ELF-1 (cell line): ENCODE measurements around the gene FAM221B.

Experiments used
- DNase-seq: peaks from one replicate; pipeline ENCODE4 v3.0.0-alpha.2; 2016; ENCODE audit warnings: low read depth, low spot score

The FAM221B gene

DNA sequence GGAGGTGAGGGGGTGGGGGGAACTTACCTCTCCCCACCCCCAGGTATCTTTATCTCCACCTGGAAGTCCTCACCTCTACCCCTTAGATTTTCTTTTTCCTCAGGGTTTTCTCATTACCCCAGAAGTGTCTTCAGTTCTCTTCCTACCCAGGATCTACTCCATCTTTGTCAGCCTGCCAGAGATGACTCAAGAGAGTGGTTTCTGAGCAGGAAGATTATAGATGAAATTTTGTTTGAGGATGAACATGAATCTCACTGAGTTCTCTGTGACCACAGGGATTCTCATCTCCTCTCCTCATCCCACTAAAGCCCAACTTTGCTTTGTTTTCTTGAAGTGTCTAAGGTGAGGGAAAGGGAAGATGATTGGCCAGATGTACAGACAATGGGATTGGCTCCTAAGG is 8.5 kb downstream of the FAM221B start:
- no peak for DNase-seq

DNA sequence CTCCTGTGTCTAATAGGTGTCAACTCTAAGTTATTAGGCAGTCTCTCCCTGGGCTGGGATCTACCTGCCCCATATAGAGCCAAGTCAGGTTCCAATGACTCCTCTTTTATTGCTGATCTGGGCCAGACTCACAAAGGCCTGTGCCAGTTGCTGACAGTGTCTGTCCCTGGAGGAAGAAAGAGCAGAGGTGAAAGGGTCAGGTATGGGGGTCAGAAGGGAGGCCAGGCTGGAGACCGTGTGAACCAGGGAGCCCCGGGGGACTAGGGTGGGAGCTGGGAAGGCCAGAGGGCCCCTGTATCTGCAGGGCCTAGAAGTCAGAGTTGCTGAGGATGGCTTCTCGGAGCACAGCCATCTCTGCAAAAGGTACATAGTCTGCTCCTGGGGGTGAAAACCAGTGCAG is 10.2 kb downstream of the FAM221B start:
- no peak for DNase-seq

DNA sequence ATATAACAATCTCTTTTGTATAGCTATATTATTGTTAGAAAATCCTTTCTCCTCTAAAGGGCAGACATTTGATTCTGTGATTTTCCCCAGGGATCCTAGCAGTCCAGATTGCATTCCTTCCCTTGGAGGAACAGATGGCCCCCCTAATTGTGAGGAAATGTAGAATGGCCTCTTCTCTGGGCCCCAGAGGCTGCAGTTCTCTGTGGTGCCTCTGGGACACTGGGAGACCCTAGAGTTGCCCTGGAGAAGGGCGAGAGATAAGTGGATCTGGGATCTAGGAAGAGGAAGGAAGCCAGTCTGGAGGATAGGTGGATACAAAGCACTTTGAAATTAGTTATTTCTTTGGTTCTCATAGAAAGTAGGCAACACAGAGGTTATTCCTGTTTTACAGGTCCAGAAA is 11.8 kb downstream of the FAM221B start:
- DNase-seq: peak; percentile 24

DNA sequence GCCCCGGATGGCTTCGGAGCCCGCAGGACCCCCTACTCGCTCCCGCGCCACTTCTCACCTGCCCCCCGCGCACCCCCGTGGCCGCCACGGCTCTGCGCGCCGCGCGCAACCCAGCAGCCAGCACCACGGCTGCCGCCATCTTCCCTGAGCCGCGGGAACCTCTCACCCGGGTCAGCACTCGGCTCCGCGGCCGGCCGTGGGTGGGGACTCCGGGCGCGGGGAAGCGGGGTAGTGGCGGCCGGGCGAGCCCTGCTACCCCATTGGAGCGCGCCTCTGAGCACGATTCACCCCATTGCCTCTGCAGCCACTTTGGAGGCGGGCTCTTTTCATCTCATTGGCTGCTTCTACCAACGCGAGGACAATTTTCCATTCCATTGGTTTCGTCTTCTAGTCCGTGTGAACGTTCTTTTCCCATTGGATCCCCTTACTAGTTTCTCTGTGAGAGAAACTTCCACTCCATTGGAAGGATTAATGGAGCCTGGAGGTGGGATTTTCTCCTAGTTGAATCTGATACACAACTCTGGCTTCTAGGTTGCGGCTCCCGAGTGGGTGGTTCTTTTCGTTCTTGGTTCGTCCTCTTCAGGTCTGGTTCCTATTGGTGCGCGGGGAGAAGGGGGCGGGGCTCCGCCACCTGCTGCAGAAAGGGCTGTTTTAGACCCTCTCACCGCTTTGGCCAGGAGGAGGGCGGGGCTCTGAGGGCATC is 13.5 kb downstream of the FAM221B start, which contains the start of gene HINT2:
Gene HINT2, minus strand, starts transcription at position 202 of the 703 bp plus-strand sequence. Its CDS starts 63 bp downstream, at position 139.
- DNase-seq: peak; percentile 99

DNA sequence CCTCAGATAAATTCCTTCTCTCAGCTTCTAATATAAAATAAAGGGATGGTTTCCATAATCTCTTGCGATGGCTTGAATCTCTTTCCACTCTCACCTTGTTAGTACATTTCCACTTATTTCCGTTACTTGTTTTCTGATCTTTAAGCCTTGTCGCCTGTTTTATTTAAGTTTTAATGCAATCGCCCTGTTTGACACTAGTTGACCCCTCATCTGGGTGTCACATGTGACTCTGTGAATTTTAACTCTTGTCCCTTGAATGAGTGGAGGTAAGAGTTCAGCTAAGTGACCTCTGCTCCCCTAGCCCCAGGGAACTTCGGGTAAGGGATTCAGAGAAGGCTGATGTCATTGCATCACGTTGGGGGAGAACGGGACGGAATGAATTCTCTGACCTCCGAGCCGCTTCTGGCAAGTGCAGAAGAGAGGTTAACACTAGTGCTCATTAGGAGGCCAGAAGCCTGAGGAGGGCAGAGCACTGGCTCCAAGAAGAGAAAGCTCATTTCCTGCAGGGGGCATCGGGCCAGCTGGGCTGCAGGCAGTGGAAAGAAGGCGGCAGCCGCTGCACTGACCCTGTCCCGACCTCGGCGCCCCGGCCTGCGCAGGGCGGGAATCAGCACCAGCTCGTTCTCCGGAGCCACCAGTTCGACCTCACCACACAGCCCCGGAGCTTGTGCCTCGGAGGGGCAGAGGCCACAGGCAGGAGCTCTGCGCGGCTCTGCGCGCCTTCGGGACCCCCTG is 14.3 kb downstream of the FAM221B start:
- DNase-seq: peak; percentile 90

DNA sequence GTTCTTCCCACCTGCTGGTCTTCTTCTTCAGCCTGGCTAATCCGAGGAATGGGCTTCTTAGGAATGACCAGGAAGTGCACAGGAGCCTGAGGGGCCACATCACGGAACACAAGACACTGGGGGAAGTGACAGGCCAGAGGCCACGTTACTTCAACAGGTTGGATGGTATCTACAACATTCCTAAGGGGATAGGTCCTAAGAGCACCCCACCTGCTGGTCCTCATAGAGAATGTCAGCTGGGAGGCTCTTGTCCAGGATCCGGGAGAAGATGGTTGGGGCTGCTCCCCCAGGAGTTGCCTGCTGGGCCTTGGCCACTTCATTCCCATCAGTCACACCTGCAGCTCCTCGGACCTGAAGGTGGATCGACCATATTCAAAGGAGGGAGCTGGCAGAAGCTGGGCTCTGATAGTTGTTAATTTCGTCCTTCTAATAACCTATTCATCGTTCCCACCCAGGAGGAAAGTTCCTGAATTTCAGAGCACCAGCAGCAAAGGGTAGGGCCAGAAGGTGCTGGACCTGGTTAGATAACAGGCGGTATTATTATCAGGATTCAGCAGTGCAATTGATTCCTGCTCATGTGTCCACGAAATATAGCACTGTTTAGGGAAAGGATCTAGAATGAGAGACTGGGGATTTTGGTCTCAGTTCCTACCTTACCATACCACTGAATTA is 15.0 kb downstream of the FAM221B start:
- peak; percentile 57 for DNase-seq

DNA sequence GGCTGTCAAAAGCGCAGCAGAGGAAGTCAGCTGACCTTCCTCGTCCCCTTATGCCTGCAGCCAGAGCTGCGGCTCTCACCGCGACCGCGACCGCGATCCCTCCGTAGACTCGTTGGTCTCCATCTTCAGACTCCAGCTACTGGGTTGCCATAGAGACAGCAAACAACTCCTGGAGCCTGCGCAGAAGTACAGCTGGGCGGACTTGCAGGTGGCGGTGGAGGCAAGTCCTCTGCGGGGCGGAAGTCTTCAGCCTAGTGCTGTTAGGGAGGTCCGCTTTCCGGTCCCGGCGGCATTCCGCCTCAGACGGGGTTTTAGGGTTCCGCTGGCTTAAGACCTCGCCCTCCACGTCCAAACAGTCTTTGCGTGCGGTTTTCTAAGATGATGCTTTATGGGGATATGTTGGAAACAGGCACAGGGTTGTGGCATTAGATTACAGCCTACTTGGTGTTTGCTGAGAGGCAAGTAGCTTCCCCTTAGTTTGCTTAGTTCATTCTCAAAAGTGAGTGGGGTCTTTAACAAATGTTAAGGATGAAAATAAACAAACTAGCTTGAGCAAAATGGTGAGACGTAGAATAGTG is 16.4 kb downstream of the FAM221B start, which contains the start of gene SPAG8:
Gene SPAG8, minus strand, starts transcription at position 238 of the 578 bp plus-strand sequence. Its CDS starts 115 bp downstream, at position 123.
- DNase-seq: peak; percentile 96

DNA sequence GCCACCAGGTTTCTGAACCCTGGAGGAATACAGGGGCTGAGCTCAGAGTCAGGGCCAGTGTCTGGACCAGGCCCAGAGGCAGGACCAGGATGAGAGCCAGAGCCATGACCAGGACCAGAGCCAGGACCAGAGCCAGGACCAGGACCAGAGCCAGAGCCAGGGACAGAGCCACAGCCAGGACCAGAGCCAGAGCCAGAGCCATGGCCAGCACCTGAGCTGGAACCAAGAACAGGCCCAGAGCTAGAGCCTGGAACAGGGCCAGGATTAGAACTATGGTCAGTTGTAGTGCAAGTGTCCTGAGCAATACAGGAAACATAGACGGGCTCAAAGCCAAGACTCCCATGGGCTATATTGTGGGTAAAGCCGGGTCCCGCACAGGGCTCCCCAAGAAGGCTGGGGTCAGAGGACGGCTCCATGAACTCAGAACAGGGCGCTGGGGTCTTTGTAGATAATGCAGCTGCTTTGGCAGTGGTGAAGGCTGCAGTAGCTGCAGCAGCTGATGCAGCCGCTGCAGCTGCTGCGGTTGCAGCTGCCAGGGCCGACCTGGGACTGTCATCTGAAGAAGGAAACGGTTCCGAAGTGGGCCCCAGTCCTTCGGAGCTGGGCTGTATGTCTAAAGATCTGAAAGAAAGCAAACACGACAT is 17.0 kb downstream of the FAM221B start:
- DNase-seq: no peak

DNA sequence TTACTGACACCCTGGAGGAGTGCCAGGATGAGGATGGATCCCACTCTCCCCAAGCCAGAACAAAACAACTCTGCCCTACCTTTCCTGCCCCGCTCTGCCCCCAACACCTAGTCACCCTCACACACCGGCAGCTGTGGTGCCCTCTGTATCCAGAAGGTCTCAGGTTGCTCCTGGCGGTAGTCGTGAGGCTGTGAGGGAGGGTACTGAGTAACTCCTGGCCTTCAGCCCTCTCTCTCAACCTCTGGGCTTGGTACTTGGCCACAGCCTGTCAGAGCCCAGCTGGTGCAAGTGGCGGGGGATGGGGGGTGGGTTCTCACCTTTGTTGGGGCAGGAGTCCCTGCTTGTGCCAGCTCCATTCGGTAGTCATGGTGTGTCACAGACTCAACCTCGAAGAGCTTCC is 18.4 kb downstream of the FAM221B start:
- DNase-seq: no peak

DNA sequence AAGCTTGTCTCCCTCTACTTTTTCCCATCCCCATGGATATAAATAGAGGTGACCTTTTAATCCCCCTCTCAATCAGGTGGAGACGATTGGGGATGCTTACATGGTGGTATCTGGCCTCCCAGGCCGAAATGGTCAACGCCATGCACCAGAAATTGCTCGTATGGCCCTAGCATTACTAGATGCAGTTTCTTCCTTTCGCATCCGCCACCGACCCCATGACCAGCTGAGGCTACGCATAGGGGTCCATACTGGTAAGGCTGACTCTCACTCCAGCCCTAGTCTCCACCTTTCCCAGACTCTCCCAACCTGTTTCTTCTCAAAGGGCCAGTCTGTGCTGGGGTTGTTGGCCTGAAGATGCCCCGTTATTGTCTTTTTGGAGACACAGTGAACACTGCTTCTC is 20.1 kb downstream of the FAM221B start:
- no peak for DNase-seq

DNA sequence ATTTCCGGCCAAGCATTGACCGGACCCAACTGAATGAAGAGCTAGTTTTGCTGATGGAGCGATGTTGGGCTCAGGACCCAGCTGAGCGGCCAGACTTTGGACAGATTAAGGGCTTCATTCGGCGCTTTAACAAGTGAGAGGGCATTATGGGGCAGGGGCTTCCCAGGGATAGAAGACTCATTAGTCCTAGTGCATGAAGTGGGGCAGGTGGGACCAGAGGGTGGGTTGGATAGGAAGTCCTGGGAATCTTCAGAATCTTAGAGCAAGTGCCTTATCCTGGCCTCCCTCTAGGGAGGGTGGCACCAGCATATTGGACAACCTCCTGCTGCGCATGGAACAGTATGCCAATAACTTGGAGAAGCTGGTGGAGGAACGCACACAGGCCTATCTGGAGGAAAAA is 22.4 kb downstream of the FAM221B start:
- DNase-seq: no peak

DNA sequence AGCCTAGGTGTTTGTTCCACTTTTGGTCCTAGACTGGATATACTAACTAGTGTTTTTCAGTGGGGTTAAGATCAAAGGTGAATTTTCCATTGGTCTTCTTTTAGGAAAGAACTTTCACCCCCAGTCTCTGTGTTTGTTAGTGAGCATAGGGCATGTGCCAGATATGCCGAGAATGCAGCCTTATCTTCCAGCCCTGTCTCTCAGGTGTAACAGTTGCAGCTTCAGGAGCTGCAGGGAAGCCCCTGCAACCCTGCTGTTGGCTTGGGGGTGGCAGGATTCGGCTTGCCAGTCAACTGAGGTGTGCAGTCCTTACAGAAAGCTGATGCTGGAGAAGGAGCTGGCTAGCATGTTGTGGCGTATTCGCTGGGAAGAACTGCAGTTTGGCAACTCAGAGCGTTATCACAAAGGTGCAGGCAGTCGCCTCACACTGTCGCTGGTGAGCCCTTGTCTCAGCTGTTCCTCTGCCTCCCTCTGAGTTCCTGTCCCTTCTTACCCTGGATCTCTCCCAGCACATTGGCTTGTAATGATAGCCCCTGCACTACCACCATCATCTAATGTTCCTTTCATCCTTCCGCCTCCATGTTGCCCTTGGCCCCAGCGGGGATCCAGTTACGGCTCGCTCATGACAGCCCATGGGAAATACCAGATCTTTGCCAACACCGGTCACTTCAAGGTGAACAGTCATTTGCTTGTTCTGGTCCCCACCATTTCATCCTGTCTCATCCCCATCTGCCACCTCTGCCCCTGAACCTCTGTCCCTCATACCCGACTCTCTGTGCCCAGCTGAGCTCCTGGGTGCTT is 27.0 kb downstream of the FAM221B start:
- DNase-seq: no peak

DNA sequence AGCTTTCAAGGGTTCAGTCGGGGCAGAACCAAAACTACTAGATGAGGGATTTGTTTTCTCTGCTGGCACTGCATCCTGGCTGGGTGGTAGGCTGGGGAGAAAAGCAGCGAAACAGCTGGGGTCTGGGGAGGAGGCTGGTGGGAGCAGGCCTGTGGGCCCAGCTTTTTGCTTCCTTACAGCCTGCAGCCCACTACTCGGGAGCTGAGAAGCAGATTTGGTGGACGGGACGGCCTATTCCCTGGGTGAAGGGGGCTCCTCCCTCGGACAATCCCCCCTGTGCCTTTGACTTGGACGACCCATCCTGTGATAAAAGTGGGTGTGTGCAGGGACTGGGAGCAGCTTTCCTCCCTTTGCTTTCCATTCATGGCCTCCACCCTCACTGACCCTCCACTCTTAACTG is 28.0 kb downstream of the FAM221B start:
- DNase-seq: no peak

DNA sequence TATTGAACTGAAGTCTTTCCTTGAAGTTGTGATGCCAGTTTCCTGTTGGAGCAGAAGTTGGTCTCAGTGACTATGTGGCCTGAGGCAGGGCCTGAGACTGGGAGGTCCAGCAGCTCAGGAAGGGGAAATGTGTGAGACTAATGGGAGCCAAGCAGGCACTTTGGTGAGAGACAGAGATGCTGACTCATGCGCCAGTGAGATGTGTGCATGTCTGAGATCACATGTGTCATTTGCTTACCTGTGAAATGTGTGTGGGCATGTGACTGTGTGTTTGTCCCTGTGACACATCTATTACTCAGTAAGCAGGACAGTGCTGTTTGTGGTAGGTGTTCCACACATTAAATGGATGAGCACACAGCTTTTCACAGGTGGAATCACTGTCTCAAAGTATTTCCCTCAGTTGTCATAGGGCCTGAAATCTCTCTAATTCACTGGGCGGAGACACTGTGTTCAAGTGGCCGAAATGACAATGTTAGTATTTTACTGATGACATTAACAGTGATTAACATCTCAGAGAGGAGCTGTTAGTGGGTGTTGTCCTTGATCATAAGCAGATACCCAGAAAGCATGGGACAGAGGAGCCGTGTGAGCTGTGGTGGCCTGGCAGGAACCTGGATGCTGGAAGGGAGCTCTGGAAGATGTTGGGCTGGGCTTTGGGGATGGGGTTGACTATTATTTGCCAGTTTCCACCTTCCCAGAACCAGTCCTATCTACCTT is 29.7 kb downstream of the FAM221B start:
- DNase-seq: peak; percentile 34

DNA sequence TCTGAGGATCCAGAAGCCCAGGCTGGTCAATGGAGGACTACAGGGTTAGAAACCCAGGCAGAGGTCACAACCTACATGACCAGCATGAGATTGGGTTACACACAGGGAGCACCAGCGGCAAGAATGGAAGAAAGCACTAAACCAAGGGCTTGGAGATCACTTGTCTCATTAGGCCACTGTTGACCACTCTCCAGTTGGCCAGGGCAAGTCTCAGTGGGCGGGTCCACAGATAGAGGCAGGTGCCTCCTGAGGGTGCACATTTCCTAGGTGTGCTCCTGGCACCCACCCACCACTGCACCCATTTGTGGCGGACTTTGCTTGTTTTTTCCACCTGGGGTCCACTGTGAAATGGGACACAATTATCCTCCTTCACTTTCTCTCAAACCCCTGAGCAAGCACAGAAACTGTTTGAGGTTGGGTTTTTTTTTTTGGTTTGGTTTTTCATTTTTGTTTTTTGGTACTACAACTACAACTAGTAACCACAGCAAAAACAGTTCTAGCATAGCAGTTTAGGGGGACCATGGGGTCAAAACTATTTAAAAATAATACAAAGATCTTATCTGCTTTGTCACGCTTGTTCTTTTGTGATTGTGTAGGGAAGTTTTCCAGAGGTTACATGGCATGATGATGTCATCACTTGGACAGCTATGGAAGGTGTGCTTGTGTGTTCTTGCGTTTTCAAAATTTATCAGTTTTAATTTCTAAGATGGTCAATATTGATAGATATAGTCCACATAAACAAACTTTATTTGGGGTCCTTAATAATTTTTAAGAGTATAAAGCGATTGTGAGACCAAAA is 31.0 kb downstream of the FAM221B start:
- no peak for DNase-seq

DNA sequence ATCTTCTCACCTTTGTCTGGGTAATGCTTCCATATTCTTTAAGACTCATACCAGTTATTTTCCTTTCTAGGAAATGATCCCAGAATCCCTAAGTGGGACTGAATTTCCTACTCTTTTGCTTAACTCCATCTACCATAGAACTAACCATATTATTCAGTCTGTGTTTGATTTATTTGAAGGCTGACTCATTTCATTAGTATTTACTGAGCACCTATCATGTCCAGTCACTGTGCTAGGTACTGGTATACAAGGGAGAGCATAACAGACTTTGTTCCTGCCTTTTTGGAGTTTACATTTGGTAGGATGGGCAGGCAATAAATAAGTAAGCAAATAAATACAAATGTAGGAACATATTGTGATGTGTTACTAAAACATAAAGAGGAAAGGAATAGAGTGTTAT is 32.8 kb downstream of the FAM221B start:
- DNase-seq: no peak

DNA sequence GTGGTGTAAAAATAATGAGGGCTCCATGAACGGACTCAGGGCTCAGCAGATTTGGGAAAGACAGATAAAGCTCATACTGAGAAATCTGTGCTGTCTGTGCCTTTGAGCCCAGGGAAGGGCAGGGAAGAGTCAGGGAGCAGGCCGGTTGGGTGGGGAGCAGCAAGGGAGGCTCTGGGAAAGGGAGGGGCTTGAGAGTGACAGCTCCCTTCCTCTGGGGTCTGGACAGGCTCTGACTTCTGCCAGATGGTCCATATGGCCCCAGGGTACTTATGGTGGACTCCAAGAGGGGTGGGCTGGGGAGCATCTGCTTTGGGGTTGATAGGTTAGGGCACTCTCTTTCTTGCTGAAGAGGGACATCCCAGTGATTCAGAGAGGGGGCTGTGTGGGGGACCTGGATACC is 35.1 kb downstream of the FAM221B start:
- DNase-seq: no peak

DNA sequence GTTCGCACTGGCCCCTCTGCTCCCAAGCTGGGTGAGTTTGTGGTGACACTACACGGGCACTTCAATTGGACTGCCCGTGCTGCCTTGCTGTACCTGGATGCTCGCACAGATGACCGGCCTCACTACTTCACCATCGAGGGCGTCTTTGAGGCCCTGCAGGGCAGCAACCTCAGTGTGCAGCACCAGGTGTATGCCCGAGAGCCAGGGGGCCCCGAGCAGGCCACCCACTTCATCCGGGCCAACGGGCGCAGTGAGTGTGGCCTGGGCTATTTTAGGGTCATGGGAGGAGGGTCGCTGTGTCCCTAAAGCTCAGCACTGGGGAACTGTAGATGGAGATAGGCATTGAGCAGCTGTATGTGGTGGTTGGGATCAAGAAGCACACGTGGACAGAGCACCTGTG is 35.7 kb downstream of the FAM221B start:
- no peak for DNase-seq
